Ishikawa (cell line): ENCODE data around the gene GALNT6.

Experiments used
- CEBPB ChIP-seq: IDR thresholded peaks from 2 replicates; pipeline ENCODE4 v1.6.1; 2012
- EP300 ChIP-seq: IDR thresholded peaks from 2 replicates; pipeline ENCODE4 v1.6.1; 2012; ENCODE audit warnings: borderline replicate concordance
- FOXM1 ChIP-seq: IDR thresholded peaks from 2 replicates; pipeline ENCODE4 v1.6.1; 2012; ENCODE audit warnings: low read depth, borderline replicate concordance
- MAX ChIP-seq: IDR thresholded peaks from 2 replicates; pipeline ENCODE4 v1.6.1; 2012
- RAD21 ChIP-seq: IDR thresholded peaks from 2 replicates; pipeline ENCODE4 v1.6.1; 2012; ENCODE audit warnings: low read depth
- REST ChIP-seq: IDR thresholded peaks from 2 replicates; pipeline ENCODE4 v1.6.1; 2012; ENCODE audit warnings: low read depth, mild to moderate bottlenecking
- TAF1 ChIP-seq: IDR thresholded peaks from 2 replicates; pipeline ENCODE4 v1.6.1; 2012; ENCODE audit warnings: low read depth, mild to moderate bottlenecking
- TCF12 ChIP-seq: IDR thresholded peaks from 2 replicates; pipeline ENCODE4 v1.6.1; 2012; ENCODE audit warnings: low read depth
- TEAD4 ChIP-seq: IDR thresholded peaks from 2 replicates; pipeline ENCODE4 v1.6.1; 2012
- YY1 ChIP-seq: IDR thresholded peaks from 2 replicates; pipeline ENCODE4 v1.6.1; 2012; ENCODE audit warnings: low read depth

GRCh38 chr12:51351913-51352532, 39.2 kb downstream of the GALNT6 start:
- TF ChIP-seq TCF12, result no peak
- TF ChIP-seq REST, result no peak
- no peak for TF ChIP-seq EP300
- TF ChIP-seq YY1, result no peak
- TF ChIP-seq TEAD4, result no peak
- peak; percentile 88 for TF ChIP-seq RAD21
- no peak for TF ChIP-seq FOXM1
- TF ChIP-seq CEBPB, result no peak
- TF ChIP-seq TAF1, result no peak
- no peak for TF ChIP-seq MAX
